Natural killer cell treated with Interleukin-12 subunit alpha and Interleukin-12 subunit beta and Interleukin-15 and Interleukin-18, amount 100 ng/mL, for 72 hours (primary cell): ENCODE measurements around the gene MTF2. TPM values are rescaled to one million over a fixed set of nuclear protein-coding genes. Genes with fewer than 3 reads are reported as not detected.

Source experiments
- ATAC-seq, 2 donors: fragments of 150-1000 bp; cut with Tn5 transposase in 1 of 2; sonication (Bioruptor Pico), chemical (Tn5 transposase) in 1 of 2; 2 replicates each; pipeline ENCODE4 v1.10.0; 2021
- DNase-seq: peaks from one replicate; pipeline ENCODE4 v3.0.0; 2022; ENCODE audit warnings: low spot score
- H3K27ac Mint-ChIP-seq, 2 donors: 1 replicate in 1 of 2; 2 replicates in 1 of 2; pipeline ENCODE4 v1.8.0; 2022; ENCODE audit warnings: mixed read lengths in 2 of 2, mild to moderate bottlenecking in 1 of 2, moderate library complexity in 1 of 2
- H3K27me3 Mint-ChIP-seq, 2 donors: 1 replicate in 1 of 2; 2 replicates in 1 of 2; pipeline ENCODE4 v1.8.0; 2022; ENCODE audit warnings: mixed read lengths in 2 of 2
- H3K36me3 Mint-ChIP-seq: one replicate; pipeline ENCODE4 v1.8.0; 2022; ENCODE audit warnings: mixed read lengths
- H3K4me1 Mint-ChIP-seq, 2 donors: 1 replicate in 1 of 2; 2 replicates in 1 of 2; pipeline ENCODE4 v1.8.0; 2022; ENCODE audit warnings: low read depth in 2 of 2, mixed read lengths in 2 of 2, mild to moderate bottlenecking in 1 of 2
- H3K4me3 Mint-ChIP-seq: one replicate; pipeline ENCODE4 v1.8.0; 2022; ENCODE audit warnings: mixed read lengths
- H3K9me3 Mint-ChIP-seq: 2 replicates; pipeline ENCODE4 v1.8.0; 2022; ENCODE audit warnings: mixed read lengths
- total RNA-seq, 2 donors: library from RNA; stranded (reverse); gene quantifications; one replicate each; pipeline ENCODE4 v1.2.3, GENCODE V29; 2022

MTF2 gene
- total RNA-seq, 2 donors from 2014 or later, result 45.1 to 63.6 TPM

DNA sequence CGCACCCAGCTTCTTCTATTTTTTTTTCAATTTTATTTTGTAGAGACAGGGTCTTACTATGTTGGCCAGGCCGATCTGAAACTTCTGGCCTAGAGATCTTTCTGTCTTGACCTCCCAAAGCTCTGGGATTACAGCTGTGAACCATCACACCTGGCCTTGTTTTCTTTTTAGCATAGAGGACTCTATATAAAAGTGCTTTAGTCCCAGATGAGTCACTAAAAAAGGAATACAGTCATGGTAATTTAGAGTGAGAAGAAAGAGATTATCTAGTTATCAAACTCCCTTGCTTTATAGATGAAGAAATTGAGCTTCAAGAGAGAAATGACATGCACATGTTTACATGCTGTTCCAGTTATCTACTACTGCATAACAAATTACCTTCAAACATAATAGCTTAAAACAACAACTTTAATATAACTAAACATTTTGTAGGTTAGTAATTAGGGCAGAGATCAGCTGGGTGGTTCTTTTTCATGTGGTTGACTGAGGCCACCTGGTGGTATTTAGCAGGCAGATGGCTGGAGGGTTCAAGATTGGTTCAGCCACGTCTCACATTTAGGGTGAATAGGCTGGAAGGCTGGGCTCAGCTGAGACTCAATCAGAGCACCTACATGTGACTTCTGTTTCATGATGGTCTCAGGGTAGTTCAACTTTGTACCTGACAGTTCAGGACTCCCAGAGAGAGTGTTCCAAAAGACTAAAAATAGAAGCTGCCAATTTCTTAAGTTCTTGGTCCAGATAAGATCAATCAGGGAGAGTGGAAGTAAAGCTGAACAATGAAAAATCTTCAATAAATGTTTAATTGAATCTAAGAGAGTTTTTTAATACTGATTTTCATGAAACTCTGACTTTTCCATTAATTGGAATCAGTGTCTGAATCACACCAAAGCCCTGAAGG is 16.9 kb upstream of the MTF2 start:
- no peaks in the 10 kb centered on the region for H3K4me1 Mint-ChIP-seq
- DNase-seq (peak; percentile 68), ATAC-seq (peak; percentile 68 to 69)
- no peaks in the 10 kb centered on the region for H3K36me3 Mint-ChIP-seq
- no peak overlapping the region for H3K4me3 Mint-ChIP-seq
- no peaks in the 10 kb centered on the region for H3K9me3 Mint-ChIP-seq
- no peak overlapping the region for H3K27ac Mint-ChIP-seq
- peaks cover 25 to 44% of the 10 kb centered on the region in 2 donors for H3K27me3 Mint-ChIP-seq

DNA sequence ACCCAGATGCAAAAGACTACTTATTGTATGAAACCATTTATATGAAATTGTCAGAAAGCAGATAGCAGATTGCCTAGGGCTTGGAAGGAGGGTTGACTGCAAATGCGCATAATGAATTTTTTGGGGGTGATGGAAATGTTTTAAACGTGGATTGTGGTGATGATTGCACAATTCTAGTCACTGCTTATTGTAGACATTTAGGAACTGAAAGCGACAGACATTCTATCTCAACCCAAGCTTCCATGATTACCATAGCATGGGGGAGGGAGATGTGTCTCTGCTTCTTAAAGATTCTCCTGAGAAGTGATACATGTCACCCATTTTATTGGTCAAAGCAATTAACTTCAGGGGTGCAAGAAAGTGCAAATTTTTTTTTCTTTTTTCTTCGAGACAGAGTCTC is 2.8 kb upstream of the MTF2 start:
- H3K9me3 Mint-ChIP-seq, result no peaks in the 10 kb centered on the region
- peaks cover 7% of the 10 kb centered on the region for H3K36me3 Mint-ChIP-seq
- H3K27me3 Mint-ChIP-seq, result peaks cover 0 to 2% of the 10 kb centered on the region in 2 donors
- peaks cover 19 to 34% of the 10 kb centered on the region in 2 donors for H3K4me1 Mint-ChIP-seq
- ATAC-seq, result no peak
- H3K27ac Mint-ChIP-seq, result no peak overlapping the region
- DNase-seq, result no peak
- H3K4me3 Mint-ChIP-seq, result no peak overlapping the region

DNA sequence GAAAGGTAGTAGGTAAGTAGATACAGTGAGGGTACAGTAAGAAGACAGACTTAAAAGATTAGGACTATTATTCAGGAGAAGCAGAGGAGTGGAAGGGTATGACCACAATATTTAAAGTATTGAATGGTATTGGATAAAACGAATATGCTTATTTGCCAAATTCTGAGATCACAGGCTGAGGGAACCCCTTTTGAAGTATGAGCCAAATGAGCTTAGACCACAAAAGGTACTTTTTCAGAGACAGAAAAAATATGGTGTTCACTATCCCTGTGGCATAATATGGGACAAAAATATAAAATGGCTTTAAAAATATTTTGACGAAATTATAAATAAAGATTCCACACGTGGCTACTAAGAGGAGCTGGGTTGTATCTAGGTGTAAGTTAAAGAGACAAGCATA is 880 bp upstream of the MTF2 start:
- Mint-ChIP-seq H3K4me1 (peaks cover 27 to 33% of the 10 kb centered on the region in 2 donors), H3K4me3 (peak overlapping the region; percentile 100), H3K27me3 (peaks cover 0 to 2% of the 10 kb centered on the region in 2 donors), H3K36me3 (peaks cover 7% of the 10 kb centered on the region), H3K9me3 (no peaks in the 10 kb centered on the region), H3K27ac (peak overlapping the region; percentile 97 to 99)
- DNase-seq (no peak), ATAC-seq (no peak)

DNA sequence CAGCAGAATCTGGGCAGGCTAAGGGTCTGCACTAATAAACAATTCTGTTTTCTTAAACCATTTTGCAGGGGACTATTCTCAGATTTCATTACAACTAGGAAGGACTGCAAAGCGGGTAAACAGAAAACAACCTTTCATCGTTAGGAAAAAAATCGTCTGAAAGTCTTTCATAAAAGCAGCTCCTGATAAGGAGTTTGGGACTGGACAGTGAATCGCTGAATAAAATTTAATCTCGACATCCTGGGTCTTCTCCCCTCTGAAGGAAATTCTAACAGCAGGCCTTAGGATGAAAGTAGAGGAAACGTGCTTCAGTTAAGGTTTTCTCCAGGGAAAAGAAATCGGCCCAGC is 471 bp upstream of the MTF2 start:
- Mint-ChIP-seq H3K4me1 (peaks cover 31 to 37% of the 10 kb centered on the region in 2 donors), H3K27ac (peak overlapping the region; percentile 97 to 99), H3K9me3 (no peaks in the 10 kb centered on the region), H3K4me3 (peak overlapping the region; percentile 100), H3K27me3 (peaks cover 0 to 2% of the 10 kb centered on the region in 2 donors), H3K36me3 (peaks cover 7% of the 10 kb centered on the region)
- no peak for ATAC-seq
- DNase-seq, result no peak

DNA sequence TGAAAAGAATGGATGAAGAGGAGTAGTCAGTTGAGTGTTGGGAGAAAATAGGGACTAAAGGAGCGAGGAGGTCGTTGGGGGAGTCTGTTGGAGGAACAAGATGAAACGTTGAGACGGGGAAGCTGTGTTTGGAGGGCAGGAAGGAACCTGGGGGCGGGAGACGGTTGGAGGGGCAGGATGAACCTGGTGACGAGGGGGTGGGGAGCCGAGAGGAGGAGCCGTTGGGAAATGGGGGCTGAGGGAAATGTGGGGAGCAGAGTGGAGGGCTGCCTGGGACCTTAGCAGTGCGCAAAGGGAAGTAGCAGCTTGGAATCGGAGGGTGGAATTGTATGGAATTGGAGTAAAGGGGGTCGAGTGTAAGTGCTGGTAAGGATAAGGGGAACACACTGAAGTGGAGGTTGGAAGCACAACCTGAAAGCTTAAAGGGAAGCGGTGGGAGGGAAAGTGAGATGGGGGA is 630 bp downstream of the MTF2 start:
- no peaks in the 10 kb centered on the region for H3K9me3 Mint-ChIP-seq
- no peak for DNase-seq
- peaks cover 7% of the 10 kb centered on the region for H3K36me3 Mint-ChIP-seq
- peak overlapping the region; percentile 100 for H3K4me3 Mint-ChIP-seq
- H3K27me3 Mint-ChIP-seq, result no peaks in the 10 kb centered on the region
- ATAC-seq, result peak; percentile 13 to 35
- H3K4me1 Mint-ChIP-seq, result peaks cover 36 to 48% of the 10 kb centered on the region in 2 donors
- H3K27ac Mint-ChIP-seq, result peak overlapping the region; percentile 97 to 99

DNA sequence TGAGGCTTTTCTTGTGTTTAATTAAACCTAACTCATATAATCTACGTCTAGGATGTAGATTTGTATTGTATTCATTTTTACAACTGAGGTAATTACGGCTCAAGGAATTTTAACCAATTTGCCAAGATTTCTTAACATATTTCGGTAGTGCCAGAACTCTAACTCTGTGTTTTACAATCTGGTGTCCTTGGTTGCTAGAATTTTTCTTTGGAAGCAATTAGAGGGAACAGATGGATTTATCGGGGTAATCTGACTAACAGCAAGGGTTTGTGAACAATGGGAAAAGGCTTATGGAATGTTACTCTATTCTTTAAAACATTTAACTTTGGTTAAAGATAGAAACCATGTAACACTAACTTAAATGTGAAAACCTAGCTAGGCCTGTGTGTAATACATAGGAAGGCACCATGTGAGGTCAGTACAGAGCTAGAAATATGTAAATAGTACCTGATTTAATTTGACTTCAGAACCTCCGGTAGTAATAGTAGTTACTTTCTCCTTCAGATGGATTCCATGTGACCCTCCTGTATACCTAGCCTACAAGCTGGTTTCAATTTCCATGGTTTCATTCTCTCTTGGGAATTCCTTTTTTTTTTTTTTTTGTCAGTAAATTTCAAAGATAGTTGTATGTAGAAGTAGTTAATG is 1.2 kb downstream of the MTF2 start:
- peak in 1 of 2 donors; percentile 60 for ATAC-seq
- DNase-seq, result no peak
- H3K36me3 Mint-ChIP-seq, result peaks cover 7% of the 10 kb centered on the region
- H3K4me1 Mint-ChIP-seq, result peaks cover 36 to 48% of the 10 kb centered on the region in 2 donors
- no peaks in the 10 kb centered on the region for H3K27me3 Mint-ChIP-seq
- peak overlapping the region; percentile 97 to 99 for H3K27ac Mint-ChIP-seq
- H3K4me3 Mint-ChIP-seq, result peak overlapping the region; percentile 100
- H3K9me3 Mint-ChIP-seq, result no peaks in the 10 kb centered on the region

DNA sequence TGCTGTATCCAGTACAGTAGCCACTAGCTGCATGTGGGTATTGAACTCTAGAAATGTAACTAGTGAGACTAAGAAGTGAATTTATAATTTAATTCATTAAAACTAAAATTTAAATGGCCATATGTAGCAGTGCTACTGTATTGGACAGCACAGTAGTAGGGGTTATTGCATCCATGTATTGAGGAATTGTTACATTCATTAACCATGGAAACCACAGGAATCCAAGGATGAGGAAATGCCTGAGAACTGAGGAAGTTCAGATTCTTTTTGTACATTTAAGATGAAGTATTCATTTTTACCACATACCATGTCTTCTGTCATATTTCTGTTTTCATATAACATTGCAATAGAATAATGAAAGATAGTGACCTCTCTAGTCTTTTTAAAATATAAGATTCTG is 2.6 kb downstream of the MTF2 start:
- Mint-ChIP-seq H3K4me3 (peak overlapping the region; percentile 100), H3K27me3 (no peaks in the 10 kb centered on the region), H3K36me3 (peaks cover 18% of the 10 kb centered on the region), H3K9me3 (no peaks in the 10 kb centered on the region), H3K4me1 (peaks cover 42 to 55% of the 10 kb centered on the region in 2 donors), H3K27ac (peak overlapping the region in 1 of 2 donors; percentile 99)
- DNase-seq, result no peak
- no peak for ATAC-seq

DNA sequence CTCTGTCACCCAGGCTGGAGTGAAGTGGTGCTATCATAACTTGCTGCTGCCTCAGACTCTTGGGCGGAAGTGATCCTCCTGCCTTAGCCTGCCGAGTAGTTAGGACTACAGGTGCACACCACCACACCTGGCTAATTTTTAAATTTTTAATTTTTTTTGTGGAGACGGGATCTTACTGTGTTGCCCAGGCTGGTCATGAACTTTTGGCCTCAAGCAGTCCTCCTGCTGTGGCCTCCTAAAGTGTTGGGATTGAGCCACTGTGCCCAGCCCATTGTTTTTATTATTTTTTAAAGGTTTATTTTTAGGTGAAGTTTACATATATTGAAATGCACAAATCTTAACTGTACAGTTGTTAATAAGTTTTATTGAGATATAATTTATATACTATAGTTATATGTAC is 3.2 kb downstream of the MTF2 start:
- H3K27ac Mint-ChIP-seq, result no peak overlapping the region
- peaks cover 18% of the 10 kb centered on the region for H3K36me3 Mint-ChIP-seq
- H3K4me1 Mint-ChIP-seq, result peaks cover 42 to 56% of the 10 kb centered on the region in 2 donors
- DNase-seq, result no peak
- H3K4me3 Mint-ChIP-seq, result no peak overlapping the region
- no peaks in the 10 kb centered on the region for H3K27me3 Mint-ChIP-seq
- no peak for ATAC-seq
- H3K9me3 Mint-ChIP-seq, result no peaks in the 10 kb centered on the region

DNA sequence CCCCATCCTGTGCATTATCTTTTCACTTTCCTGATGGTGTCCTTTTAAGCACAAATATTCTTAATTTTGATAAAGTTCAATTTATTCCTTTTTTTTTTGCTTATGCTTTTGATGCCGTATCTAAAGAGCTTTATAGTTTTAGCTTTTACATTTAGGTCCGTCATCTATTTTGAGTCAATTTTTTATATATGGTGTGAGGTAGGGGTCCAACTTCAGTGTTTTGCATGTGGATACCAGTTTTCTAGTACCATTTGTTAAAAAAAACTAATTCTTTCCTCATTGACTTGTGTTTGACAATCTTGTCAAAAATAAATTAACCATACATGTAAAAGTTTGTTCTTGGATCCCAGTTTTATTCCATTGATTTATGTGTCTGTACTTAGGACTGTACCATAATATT is 4.9 kb downstream of the MTF2 start:
- no peaks in the 10 kb centered on the region for H3K9me3 Mint-ChIP-seq
- H3K4me3 Mint-ChIP-seq, result no peak overlapping the region
- peaks cover 34 to 44% of the 10 kb centered on the region in 2 donors for H3K4me1 Mint-ChIP-seq
- ATAC-seq (no peak), DNase-seq (no peak)
- no peaks in the 10 kb centered on the region for H3K27me3 Mint-ChIP-seq
- peaks cover 18% of the 10 kb centered on the region for H3K36me3 Mint-ChIP-seq
- H3K27ac Mint-ChIP-seq, result no peak overlapping the region

DNA sequence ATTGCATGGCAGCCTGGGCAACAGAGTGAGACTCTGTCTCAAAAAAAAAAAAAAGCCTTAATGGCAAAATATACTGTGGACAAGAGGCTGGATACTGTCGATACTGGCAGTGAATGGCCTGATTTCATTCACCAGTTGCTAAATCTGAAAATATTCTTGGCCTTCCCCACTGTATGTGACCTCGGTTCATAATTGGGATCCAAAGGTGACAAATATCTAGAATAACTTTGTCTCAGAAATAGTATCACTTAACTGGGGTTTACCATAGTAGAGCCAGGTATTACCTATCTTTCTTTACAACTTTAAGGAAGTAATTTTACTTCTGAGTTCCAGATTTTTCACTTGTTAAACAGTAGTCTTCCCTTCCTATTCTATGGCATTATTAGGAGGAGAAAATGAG is 8.4 kb downstream of the MTF2 start:
- H3K4me1 Mint-ChIP-seq, result peaks cover 30 to 41% of the 10 kb centered on the region in 2 donors
- H3K36me3 Mint-ChIP-seq, result peaks cover 11% of the 10 kb centered on the region
- no peak overlapping the region for H3K4me3 Mint-ChIP-seq
- ATAC-seq (no peak), DNase-seq (no peak)
- no peaks in the 10 kb centered on the region for H3K9me3 Mint-ChIP-seq
- H3K27me3 Mint-ChIP-seq, result no peaks in the 10 kb centered on the region
- no peak overlapping the region for H3K27ac Mint-ChIP-seq

DNA sequence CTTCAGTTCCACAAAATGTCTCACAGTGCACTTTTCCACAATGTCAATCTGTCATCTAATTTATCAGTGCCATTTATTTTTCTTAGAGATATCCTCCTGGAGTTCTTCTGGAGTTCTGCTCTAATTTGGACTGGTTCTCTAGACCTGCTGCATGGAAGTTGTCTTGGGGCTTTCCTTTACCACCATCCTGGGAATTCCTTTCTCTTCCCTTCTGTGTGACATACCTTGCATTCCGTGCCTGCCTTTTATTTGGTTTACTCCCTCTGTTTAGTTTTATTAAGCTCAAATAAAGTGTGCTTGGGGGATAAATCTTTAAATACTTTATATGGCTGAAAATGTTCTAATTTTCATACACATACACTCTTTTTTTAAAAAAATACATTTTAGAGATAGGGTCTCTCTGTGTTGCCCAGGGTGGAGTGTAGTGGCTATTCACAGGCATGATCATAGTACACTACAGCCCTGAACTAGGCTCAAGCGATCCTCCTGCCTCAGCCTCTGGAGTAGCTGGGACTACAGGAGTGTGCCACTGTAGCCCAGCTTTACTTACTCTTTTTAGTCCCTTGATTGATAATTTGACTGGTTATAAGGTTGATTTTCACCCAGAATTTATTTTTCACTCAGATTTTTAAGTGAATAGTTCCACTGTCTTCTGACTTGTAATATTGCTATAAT is 14.4 kb downstream of the MTF2 start:
- DNase-seq, result no peak
- Mint-ChIP-seq H3K27me3 (no peaks in the 10 kb centered on the region), H3K9me3 (no peaks in the 10 kb centered on the region), H3K36me3 (peaks cover 6% of the 10 kb centered on the region), H3K4me3 (no peak overlapping the region), H3K4me1 (peaks cover 37 to 45% of the 10 kb centered on the region in 2 donors), H3K27ac (no peak overlapping the region)
- no peak for ATAC-seq

DNA sequence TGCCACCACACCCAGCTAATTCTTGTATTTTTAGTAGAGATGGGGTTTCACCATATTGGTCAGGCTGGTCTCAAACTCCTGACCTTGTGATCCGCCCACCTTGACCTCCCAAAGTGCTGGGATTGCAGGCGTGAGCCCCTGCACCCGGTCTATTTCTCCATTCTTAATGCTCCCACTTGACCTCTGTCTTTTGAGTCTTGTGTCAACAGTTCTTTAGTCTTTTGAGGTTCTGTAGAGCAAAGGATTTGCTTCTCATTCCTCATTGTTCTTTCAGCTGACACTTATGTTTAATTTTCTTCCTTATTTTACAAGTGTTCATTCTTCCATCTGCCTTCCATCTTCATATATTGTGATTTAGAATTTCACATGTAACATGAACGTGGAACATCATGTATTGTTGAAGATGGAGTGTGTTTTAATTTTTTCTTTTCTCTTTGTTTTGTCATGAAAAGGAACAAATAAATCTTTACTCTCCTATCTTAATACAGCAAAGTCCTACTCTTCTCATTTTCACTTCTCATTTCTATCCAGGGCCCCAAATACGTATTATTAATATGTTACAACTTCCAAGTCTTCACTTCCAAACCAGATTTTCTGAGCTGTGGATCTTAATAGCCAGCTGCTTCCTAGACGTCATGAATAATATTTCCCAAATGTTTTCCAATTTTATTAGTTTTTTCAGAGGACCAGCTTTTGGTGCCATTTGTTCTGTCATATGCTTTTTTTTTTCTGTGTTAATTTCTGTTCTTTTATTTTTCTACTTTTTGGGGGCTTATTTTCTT is 16.9 kb downstream of the MTF2 start:
- peak overlapping the region in 1 of 2 donors; percentile 5 for H3K27ac Mint-ChIP-seq
- peaks cover 6% of the 10 kb centered on the region for H3K36me3 Mint-ChIP-seq

DNA sequence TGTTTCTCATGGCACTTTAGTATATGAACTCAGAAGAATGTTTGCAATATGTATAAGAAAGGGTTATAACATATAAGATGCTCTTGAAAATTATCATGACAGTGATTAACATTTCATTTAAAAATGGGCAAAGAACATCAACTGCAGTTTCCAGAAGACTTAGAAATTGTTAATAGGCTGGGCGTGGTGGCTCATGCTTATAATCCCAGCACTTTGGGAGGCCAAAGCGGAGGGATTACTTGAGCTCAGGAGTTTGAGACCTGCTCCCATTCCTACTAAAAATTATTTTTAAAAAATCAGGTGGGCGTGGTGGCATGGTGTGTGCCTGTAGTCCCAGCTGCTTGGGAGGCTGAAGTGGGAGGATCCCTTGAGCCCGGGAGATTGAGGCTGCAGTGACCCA is 23.1 kb downstream of the MTF2 start:
- no peak for DNase-seq
- H3K36me3 Mint-ChIP-seq, result peaks cover 19% of the 10 kb centered on the region
- H3K27me3 Mint-ChIP-seq, result no peaks in the 10 kb centered on the region
- no peaks in the 10 kb centered on the region for H3K9me3 Mint-ChIP-seq
- no peak overlapping the region for H3K27ac Mint-ChIP-seq
- no peak for ATAC-seq
- no peak overlapping the region for H3K4me3 Mint-ChIP-seq
- H3K4me1 Mint-ChIP-seq, result peaks cover 26 to 37% of the 10 kb centered on the region in 2 donors

More for the DNA sequence above, 16.9 kb downstream of the MTF2 start:
- H3K9me3 Mint-ChIP-seq, result no peaks in the 10 kb centered on the region
- DNase-seq (no peak), ATAC-seq (no peak)
- H3K27me3 Mint-ChIP-seq, result no peaks in the 10 kb centered on the region
- no peak overlapping the region for H3K4me3 Mint-ChIP-seq
- peaks cover 40 to 53% of the 10 kb centered on the region in 2 donors for H3K4me1 Mint-ChIP-seq
